Measurements from ENCODE around the gene UMAD1.

Gene UMAD1

GRCh38 chr7:7742223-7742622, 101.7 kb downstream of the UMAD1 start:
- TF ChIP-seq, protein P1, sequence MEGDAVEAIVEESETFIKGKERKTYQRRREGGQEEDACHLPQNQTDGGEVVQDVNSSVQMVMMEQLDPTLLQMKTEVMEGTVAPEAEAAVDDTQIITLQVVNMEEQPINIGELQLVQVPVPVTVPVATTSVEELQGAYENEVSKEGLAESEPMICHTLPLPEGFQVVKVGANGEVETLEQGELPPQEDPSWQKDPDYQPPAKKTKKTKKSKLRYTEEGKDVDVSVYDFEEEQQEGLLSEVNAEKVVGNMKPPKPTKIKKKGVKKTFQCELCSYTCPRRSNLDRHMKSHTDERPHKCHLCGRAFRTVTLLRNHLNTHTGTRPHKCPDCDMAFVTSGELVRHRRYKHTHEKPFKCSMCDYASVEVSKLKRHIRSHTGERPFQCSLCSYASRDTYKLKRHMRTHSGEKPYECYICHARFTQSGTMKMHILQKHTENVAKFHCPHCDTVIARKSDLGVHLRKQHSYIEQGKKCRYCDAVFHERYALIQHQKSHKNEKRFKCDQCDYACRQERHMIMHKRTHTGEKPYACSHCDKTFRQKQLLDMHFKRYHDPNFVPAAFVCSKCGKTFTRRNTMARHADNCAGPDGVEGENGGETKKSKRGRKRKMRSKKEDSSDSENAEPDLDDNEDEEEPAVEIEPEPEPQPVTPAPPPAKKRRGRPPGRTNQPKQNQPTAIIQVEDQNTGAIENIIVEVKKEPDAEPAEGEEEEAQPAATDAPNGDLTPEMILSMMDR (conservative IDR thresholded peaks at IDR 0.05; ENCODE audit: low read depth, low read length): no peak
- H3K4me3 ChIP-seq (ENCODE audit: low read depth, low read length): no peak overlapping the region
- DNase-seq (ENCODE audit: low read depth): no peak

- no peak overlapping the region for H3K4me3 ChIP-seq (ENCODE audit: low read depth, low read length)
- DNase-seq (ENCODE audit: low read depth): no peak
- TF ChIP-seq, protein P1 (conservative IDR thresholded peaks at IDR 0.05; ENCODE audit: low read depth, low read length): no peak
Measured at GRCh38 chr7:7745258-7745657, 104.7 kb downstream of the UMAD1 start.

- no peak overlapping the region for H3K4me3 ChIP-seq (ENCODE audit: low read depth, low read length)
- TF ChIP-seq, protein P1 (conservative IDR thresholded peaks at IDR 0.05; ENCODE audit: low read depth, low read length): no peak
- no peak for DNase-seq (ENCODE audit: low read depth)
Measured at GRCh38 chr7:7745966-7746365, 105.4 kb downstream of the UMAD1 start.

- no peak for DNase-seq (ENCODE audit: low read depth)
- no peak overlapping the region for H3K4me3 ChIP-seq (ENCODE audit: low read depth, low read length)
- TF ChIP-seq, protein P1 (conservative IDR thresholded peaks at IDR 0.05; ENCODE audit: low read depth, low read length): no peak
Measured at GRCh38 chr7:7746458-7746857, 105.9 kb downstream of the UMAD1 start.

DNA sequence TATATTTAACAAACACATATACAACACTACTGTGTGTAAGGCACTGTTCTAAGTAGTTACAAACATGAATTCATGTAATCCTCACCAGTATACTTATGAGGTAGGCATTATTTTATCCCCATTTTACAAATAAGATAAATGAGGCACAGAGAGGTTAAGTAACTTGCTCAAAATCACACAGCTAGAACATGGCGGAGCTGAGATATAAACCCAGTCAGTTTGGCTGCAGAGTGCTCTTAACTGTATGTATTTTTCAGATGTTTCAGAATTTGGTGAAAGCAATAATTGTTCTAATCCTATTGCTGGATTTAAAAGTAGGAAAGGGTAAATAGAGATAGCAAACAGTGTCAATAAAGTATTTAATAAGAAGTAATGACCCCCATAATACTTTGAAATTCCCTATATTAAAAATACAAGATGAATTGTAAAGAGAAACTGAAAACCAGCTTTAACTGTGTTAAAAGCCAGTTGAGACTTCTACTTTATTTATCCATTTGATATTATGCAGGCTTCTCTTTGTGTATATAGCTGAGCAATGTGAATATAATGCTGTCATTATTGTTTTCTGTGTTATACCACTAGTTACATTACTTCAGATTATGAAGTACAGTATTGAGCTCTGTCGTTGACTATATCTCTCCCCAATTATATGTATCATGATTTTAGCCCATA, 110.2 kb downstream of the UMAD1 start:
- TF ChIP-seq, protein P1 (conservative IDR thresholded peaks at IDR 0.05; ENCODE audit: low read depth, low read length): no peak
- no peak overlapping the region for H3K4me3 ChIP-seq (ENCODE audit: low read depth, low read length)
- no peak for DNase-seq (ENCODE audit: low read depth)

DNA sequence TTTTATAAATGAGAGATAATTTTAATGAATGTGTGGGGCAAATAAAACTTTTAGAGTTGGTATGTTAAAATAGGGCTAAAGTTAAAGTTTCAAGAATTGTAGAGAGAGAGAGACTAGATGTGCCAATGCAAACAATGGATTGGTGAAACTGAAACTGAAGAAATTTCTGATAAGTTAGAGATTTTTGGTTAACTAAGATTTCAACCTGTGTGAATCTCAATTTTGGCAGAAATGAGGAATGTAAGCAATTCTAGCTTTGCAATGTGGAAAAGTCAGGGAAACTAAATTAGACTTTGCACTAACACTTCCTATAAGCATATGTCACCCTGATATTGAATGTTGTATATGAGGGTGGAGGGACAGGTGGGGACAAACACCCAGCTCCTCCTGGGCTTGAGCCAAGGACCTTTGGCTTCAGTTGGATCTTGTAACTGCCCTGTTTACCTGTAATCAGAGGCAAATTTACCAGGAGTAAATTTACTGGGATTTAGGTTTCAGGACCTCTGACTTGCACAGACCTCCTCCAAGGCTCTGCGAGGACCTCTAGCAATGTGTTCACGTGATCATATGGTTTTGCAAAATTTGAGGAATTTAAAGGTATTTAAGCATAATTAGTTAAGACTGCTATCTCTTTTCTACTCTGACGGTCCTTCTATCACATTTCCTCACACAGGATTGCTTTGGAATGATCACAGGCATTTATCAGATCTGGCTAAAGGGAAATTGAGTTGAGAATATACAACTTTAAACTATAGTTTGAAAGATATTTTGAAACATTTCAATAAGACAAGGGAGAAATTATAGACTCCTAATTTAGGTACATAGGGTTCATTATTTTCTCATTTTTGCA, 110.9 kb downstream of the UMAD1 start:
- DNase-seq (ENCODE audit: low read depth): no peak
- TF ChIP-seq, protein P1 (conservative IDR thresholded peaks at IDR 0.05; ENCODE audit: low read depth, low read length): no peak
- H3K4me3 ChIP-seq (ENCODE audit: low read depth, low read length): no peak overlapping the region

All from choroid plexus epithelial cell (primary cell).